ENCODE data around the gene METTL9. TPM values are rescaled to one million over a fixed set of nuclear protein-coding genes. Genes with fewer than 3 reads are reported as not detected.
A peak's percentile ranks its signal among the peaks of the same experiment; 100 is the strongest.
"Not testable (repeated sequence)": the region's sequence is repeated elsewhere in the genome, so short reads cannot be mapped to it uniquely, and the experiment has no call there.

Gene METTL9
- total and polyA plus RNA-seq, 2 of the 13 experiments (the other 11 are each of a cell fraction or from before 2014, with no cell fraction given), result 123 to 204 TPM

DNA sequence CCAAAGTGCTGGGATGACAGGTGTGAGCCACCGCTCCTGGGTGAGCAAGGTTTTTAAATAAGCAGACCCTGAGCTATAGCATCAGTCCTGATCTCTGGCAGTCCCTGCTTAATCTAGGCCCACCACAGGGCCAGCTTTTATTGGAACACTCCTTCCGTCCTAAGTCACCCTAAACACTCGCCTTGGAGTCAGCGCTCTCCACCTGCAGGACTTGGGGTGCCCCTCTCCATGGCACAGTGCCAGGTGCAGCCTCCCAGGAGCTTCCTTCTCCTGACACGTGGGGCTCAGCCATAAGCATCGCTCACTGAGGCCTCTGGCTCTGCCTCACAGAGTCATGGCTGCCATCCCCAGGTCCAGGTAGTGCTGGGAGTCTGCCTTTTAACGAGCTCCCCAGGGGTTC, 48.3 kb upstream of the METTL9 start:
- H3K4me2 ChIP-seq (ENCODE audit: low read depth, low read length); H3K9me3 ChIP-seq (ENCODE audit: low read length); H2AFZ ChIP-seq (ENCODE audit: low read length); POLR2A ChIA-PET; ATAC-seq; H3K36me3 ChIP-seq (replicated peaks in 1 of 2; ENCODE audit: control insufficient read depth in 1 of 2, insufficient read depth in 2 of 2, low read length in 2 of 2); CTCF ChIA-PET (ENCODE audit: low intra/inter-chr PET ratio, low total read pairs); H3K9ac ChIP-seq (ENCODE audit: insufficient read depth, low read depth, low read length); H3K4me3 ChIP-seq (replicated peaks in 1 of 3; ENCODE audit: insufficient read depth in 1 of 3, low read depth in 2 of 3, low read length in 3 of 3); H4K20me1 ChIP-seq (ENCODE audit: insufficient read depth, low read length); H3K27ac ChIP-seq (ENCODE audit: extremely low read length, insufficient read depth, low read length); FAIRE-seq; H3K79me2 ChIP-seq (ENCODE audit: insufficient read depth, low read length); DNase-seq (ENCODE audit: low spot score); BruUV-seq (replicated peaks): not testable (repeated sequence)
- intact Hi-C loops (cut with micrococcal nuclease; ENCODE audit: unreplicated experiment), result loop anchor here (10.0 kb wide), 2 partner anchors 266 to 396 kb away; partner anchors contain the start of genes DNAH3 and LDAF1
- TF ChIP-seq, protein P1, sequence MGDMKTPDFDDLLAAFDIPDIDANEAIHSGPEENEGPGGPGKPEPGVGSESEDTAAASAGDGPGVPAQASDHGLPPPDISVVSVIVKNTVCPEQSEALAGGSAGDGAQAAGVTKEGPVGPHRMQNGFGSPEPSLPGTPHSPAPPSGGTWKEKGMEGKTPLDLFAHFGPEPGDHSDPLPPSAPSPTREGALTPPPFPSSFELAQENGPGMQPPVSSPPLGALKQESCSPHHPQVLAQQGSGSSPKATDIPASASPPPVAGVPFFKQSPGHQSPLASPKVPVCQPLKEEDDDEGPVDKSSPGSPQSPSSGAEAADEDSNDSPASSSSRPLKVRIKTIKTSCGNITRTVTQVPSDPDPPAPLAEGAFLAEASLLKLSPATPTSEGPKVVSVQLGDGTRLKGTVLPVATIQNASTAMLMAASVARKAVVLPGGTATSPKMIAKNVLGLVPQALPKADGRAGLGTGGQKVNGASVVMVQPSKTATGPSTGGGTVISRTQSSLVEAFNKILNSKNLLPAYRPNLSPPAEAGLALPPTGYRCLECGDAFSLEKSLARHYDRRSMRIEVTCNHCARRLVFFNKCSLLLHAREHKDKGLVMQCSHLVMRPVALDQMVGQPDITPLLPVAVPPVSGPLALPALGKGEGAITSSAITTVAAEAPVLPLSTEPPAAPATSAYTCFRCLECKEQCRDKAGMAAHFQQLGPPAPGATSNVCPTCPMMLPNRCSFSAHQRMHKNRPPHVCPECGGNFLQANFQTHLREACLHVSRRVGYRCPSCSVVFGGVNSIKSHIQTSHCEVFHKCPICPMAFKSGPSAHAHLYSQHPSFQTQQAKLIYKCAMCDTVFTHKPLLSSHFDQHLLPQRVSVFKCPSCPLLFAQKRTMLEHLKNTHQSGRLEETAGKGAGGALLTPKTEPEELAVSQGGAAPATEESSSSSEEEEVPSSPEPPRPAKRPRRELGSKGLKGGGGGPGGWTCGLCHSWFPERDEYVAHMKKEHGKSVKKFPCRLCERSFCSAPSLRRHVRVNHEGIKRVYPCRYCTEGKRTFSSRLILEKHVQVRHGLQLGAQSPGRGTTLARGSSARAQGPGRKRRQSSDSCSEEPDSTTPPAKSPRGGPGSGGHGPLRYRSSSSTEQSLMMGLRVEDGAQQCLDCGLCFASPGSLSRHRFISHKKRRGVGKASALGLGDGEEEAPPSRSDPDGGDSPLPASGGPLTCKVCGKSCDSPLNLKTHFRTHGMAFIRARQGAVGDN (CRISPR knock-in tag; IDR thresholded peaks at IDR 0.05), result peak; percentile 33; the same call in 1 of the 2 replicates
- 0 out of 2 replicates have a peak, but pooled peaks have one; percentile 8 for TF ChIP-seq NFKB2 (CRISPR knock-in tag; IDR thresholded peaks at IDR 0.05; ENCODE audit: borderline replicate concordance)
- peaks cover 8 to 32% of the 10 kb centered on the region in 2 experiments; a peak in 4 of 5 replicates for H3K27me3 ChIP-seq (ENCODE audit: control insufficient read depth in 1 of 2, insufficient read depth in 2 of 2, low read length in 2 of 2)
- peaks cover 24% of the 10 kb centered on the region for H3K4me1 ChIP-seq (ENCODE audit: insufficient read depth, low read length)
- in situ Hi-C loops (cut with HindIII; ENCODE audit: extremely low pct_ligation_motif_present, low pct_unique_long_range_greater_than_20kb), result loop anchor here (25.0 kb wide), 2 partner anchors 239 to 786 kb away; no protein-coding TSS in a partner anchor
- 45% methylated on average over 5 of the region's 7 CpGs for WGBS (ENCODE audit: low lambda C conversion rate)

DNA sequence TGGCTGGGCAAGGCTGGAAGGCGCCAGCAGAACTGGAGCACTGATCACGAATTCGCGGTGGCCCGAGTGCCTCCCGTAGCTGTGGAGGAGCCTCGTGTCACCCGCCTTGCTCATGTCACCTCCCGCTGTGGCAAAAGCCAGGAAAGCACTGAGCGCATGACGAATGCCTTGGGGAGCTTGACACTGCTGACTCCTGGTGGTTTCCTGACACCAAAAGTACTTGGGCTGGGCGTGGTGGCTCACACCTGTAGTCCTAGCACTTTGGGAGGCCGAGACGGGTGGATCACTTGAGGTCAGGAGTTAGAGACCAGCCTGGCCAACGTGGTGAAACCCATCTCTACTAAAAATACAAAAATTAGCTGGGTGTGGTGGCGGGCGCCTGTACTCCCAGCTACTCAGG, 47.8 kb upstream of the METTL9 start:
- H2AFZ ChIP-seq (ENCODE audit: low read length); H3K4me3 ChIP-seq (replicated peaks in 1 of 3; ENCODE audit: insufficient read depth in 1 of 3, low read depth in 2 of 3, low read length in 3 of 3); H3K79me2 ChIP-seq (ENCODE audit: insufficient read depth, low read length); POLR2A ChIA-PET; DNase-seq (ENCODE audit: low spot score); H3K27ac ChIP-seq (ENCODE audit: extremely low read length, insufficient read depth, low read length); H4K20me1 ChIP-seq (ENCODE audit: insufficient read depth, low read length); H3K4me2 ChIP-seq (ENCODE audit: low read depth, low read length); BruUV-seq (replicated peaks); H3K9ac ChIP-seq (ENCODE audit: insufficient read depth, low read depth, low read length); CTCF ChIA-PET (ENCODE audit: low intra/inter-chr PET ratio, low total read pairs); H3K36me3 ChIP-seq (replicated peaks in 1 of 2; ENCODE audit: control insufficient read depth in 1 of 2, insufficient read depth in 2 of 2, low read length in 2 of 2); H3K9me3 ChIP-seq (ENCODE audit: low read length); FAIRE-seq; TF ChIP-seq NONO (CRISPR knock-in tag; conservative IDR thresholded peaks at IDR 0.05): not testable (repeated sequence)
- Histone ChIP-seq H3K4me1 (ENCODE audit: insufficient read depth, low read length) (peaks cover 29% of the 10 kb centered on the region), H3K27me3 (ENCODE audit: control insufficient read depth in 1 of 2, insufficient read depth in 2 of 2, low read length in 2 of 2) (peaks cover 9 to 38% of the 10 kb centered on the region in 2 experiments; a peak in 4 of 5 replicates)
- intact Hi-C loops (cut with micrococcal nuclease; ENCODE audit: unreplicated experiment) (loop anchor here (10.0 kb wide), 2 partner anchors 267 to 397 kb away; partner anchors contain the start of genes DNAH3 and LDAF1), in situ Hi-C loops (cut with HindIII; ENCODE audit: extremely low pct_ligation_motif_present, low pct_unique_long_range_greater_than_20kb) (loop anchor here (25.0 kb wide), 2 partner anchors 239 to 786 kb away; no protein-coding TSS in a partner anchor)
- 37% methylated on average over 11 of the region's 17 CpGs for WGBS (ENCODE audit: low lambda C conversion rate)
- ATAC-seq, result peak; percentile 12
- 0 out of 2 replicates have a peak, but pooled peaks have one; percentile 25 for TF ChIP-seq ZMYM2 (CRISPR knock-in tag; IDR thresholded peaks at IDR 0.05)
- TF ChIP-seq, protein P2, sequence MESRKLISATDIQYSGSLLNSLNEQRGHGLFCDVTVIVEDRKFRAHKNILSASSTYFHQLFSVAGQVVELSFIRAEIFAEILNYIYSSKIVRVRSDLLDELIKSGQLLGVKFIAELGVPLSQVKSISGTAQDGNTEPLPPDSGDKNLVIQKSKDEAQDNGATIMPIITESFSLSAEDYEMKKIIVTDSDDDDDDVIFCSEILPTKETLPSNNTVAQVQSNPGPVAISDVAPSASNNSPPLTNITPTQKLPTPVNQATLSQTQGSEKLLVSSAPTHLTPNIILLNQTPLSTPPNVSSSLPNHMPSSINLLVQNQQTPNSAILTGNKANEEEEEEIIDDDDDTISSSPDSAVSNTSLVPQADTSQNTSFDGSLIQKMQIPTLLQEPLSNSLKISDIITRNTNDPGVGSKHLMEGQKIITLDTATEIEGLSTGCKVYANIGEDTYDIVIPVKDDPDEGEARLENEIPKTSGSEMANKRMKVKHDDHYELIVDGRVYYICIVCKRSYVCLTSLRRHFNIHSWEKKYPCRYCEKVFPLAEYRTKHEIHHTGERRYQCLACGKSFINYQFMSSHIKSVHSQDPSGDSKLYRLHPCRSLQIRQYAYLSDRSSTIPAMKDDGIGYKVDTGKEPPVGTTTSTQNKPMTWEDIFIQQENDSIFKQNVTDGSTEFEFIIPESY (CRISPR knock-in tag; IDR thresholded peaks at IDR 0.05), result peak; percentile 72
- peak; percentile 7; the same call in 1 of the 2 replicates for TF ChIP-seq NONO (IDR thresholded peaks at IDR 0.05)
- TF ChIP-seq SAP130 (CRISPR knock-in tag; IDR thresholded peaks at IDR 0.05; ENCODE audit: low read depth), result peak; percentile 48; the same call in 1 of the 2 replicates
- TF ChIP-seq ADNP (CRISPR knock-in tag; IDR thresholded peaks at IDR 0.05), result 0 out of 2 replicates have a peak, but pooled peaks have one; percentile 19
- TF ChIP-seq NBN (conservative IDR thresholded peaks at IDR 0.05), result 0 out of 2 replicates have a peak, but pooled peaks have one; percentile 19

Measured in HepG2 (cell line).